BJ (cell line): ENCODE measurements around the gene BTRC. TPM values are rescaled to one million over a fixed set of nuclear protein-coding genes. Genes with fewer than 3 reads are reported as not detected.

ENCODE experiments used
- CTCF ChIA-PET: fragments of 350-600 bp; formaldehyde crosslinking; extraction: SDS; loops from one replicate; lab custom pipeline; 2021; ENCODE audit warnings: antibody characterized with exemption, inconsistent platforms; lab: Yijun Ruan, JAX
- POLR2A ChIA-PET: fragments of 300-600 bp; sonication (Branson Sonifier 250); formaldehyde crosslinking; extraction: SDS; loops from one replicate; lab custom pipeline; 2021; ENCODE audit warnings: antibody characterized with exemption; lab: Charles Lee
- DNase-seq: peaks from one replicate; pipeline ENCODE4 v3.0.0-alpha.2; 2011; ENCODE audit warnings: low read depth
- H3K27me3 ChIP-seq: 2 replicates; pipeline ENCODE4 v1.6.0; 2011; ENCODE audit warnings: low read length; ENCODE audit not compliant: control insufficient read depth, insufficient read depth
- H3K36me3 ChIP-seq: 2 replicates; pipeline ENCODE4 v1.5.1; 2011; ENCODE audit warnings: low read length; ENCODE audit not compliant: control insufficient read depth, insufficient read depth
- H3K4me3 ChIP-seq: 2 replicates; pipeline ENCODE4 v1.5.1; 2011; ENCODE audit warnings: low read depth, mild to moderate bottlenecking, control low read depth, low read length
- CTCF ChIP-seq: IDR thresholded peaks from 2 replicates; pipeline ENCODE4 v1.5.1; 2011; ENCODE audit warnings: low read depth, mild to moderate bottlenecking, control low read depth, inconsistent platforms, low read length, moderate library complexity; ENCODE audit not compliant: insufficient read depth
- polyA plus RNA-seq: library from polyadenylated mRNA; depleted of rRNA; stranded (reverse); fragments of >200 nt; gene quantifications from 2 replicates; pipeline ENCODE4 v1.2.3, GENCODE V29; 2011

BTRC gene
- polyA plus RNA-seq, 1 experiment, result 9.1 TPM

DNA sequence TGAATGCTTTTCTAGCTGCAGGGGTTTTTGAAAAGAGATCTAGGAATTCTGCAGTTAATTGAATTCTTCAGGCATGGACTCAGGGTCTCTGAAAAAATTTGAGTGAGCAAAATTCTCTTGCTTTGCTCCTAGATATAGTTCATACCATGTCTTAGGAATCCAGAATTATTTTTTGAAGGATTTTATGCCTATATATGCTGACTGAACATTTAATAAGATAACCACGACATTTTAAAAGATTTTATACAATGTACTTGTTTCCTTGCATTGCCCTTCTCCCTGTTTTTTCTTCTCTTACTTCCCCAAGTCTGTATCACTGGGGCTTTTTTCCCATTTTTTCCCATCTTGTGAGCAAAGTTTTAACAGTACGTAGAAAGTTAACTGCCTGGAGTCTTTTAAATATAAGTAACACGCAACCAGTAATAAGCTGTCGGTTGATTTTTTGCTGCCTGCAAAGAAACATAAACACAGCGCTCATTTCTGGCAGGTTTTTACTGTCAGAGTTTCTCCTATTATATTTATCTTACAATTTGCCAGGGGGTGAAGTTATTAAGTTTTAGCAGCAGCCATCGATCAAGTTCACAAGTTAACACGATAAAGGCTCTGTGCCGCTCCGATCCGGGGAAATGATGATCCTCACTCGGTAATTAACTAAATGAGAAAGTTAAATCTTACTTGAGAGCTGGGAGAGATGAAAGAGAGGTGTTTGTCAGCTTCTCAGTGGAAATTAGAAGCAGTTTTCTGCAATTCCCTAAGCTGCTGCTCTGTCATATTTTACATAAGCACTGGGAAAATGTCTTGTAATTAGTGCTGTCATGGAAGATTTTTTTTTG is 153.1 kb downstream of the BTRC start:
- H3K36me3 ChIP-seq, result no peaks in the 10 kb centered on the region
- H3K4me3 ChIP-seq, result no peak overlapping the region
- DNase-seq, result no peak
- POLR2A ChIA-PET, result no interaction called here
- H3K27me3 ChIP-seq, result no peaks in the 10 kb centered on the region
- no peak for TF ChIP-seq CTCF
- CTCF ChIA-PET, result interaction anchor here (0.6 to 1.7 kb wide), 4 partner anchors 29 to 723 kb away, joined by 3 to 4 read pairs (median 3); no protein-coding TSS in a partner anchor

- Histone ChIP-seq H3K4me3 (no peak overlapping the region), H3K36me3 (no peaks in the 10 kb centered on the region), H3K27me3 (no peaks in the 10 kb centered on the region)
- POLR2A ChIA-PET, result interaction anchor here (0.5 kb wide), 1 partner anchor 321 kb away, joined by 11 read pairs; no protein-coding TSS in a partner anchor
- CTCF ChIA-PET, result interaction anchor here (0.6 to 1.7 kb wide), 4 partner anchors 28 to 722 kb away, joined by 3 to 4 read pairs (median 3); no protein-coding TSS in a partner anchor
- DNase-seq, result no peak
- no peak for TF ChIP-seq CTCF
These were observed 153.9 kb downstream of the BTRC start for GRCh38 chr10:101507828-101508227.

DNA sequence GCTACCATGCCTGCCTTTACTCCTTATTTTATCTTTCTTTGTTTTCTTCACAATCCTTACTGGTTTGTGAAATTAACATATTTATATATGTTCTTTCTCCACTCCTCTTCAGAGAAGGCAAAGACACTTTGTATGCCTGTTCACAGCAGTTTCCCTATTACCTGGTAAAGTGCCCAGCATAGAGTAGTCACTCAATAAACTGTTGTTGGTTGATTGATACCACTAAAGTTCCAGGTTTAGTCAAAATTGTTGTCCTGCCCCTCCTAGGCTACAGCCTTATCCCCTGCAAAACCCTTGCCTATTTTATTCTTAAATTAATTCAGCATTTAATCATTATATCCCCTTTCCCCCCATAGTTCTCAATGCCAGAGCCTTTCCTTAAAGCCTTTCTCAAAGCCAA is 158.0 kb downstream of the BTRC start:
- Histone ChIP-seq H3K4me3 (no peak overlapping the region), H3K36me3 (no peaks in the 10 kb centered on the region), H3K27me3 (no peaks in the 10 kb centered on the region)
- ChIA-PET POLR2A (no interaction called here), CTCF (interaction anchor here (1.1 to 1.2 kb wide), 2 partner anchors 23 to 298 kb away, joined by 3 read pairs; no protein-coding TSS in a partner anchor)
- no peak for DNase-seq
- no peak for TF ChIP-seq CTCF

- Histone ChIP-seq H3K4me3 (no peak overlapping the region), H3K36me3 (no peaks in the 10 kb centered on the region), H3K27me3 (no peaks in the 10 kb centered on the region)
- ChIA-PET POLR2A (no interaction called here), CTCF (interaction anchor here (0.8 to 1.2 kb wide), 2 partner anchors 23 to 298 kb away, joined by 3 read pairs; no protein-coding TSS in a partner anchor)
- DNase-seq, result no peak
- TF ChIP-seq CTCF, result no peak
These were observed 158.8 kb downstream of the BTRC start for GRCh38 chr10:101512738-101513137.

DNA sequence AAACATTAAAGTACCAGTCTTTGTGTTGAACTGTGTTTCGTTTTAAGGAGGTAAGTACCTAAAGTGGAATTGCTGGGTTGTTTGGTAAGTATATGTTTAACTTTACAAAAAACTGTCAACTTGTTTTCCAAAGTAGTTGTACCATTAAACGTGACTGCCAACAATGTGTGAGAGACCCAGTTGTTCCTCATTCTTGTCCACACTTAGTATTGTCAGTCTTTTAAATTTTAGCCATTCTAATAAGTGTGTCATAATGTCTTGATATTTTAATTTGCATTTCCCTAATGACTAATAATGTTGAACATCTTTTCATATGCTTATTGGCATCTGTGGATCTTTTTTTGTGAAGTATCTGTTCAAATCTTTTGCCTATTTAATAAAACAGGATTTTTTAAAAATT is 159.8 kb downstream of the BTRC start:
- Histone ChIP-seq H3K4me3 (no peak overlapping the region), H3K27me3 (no peaks in the 10 kb centered on the region), H3K36me3 (no peaks in the 10 kb centered on the region)
- DNase-seq, result no peak
- POLR2A ChIA-PET, result no interaction called here
- CTCF ChIA-PET, result no interaction called here
- TF ChIP-seq CTCF, result no peak
